GM18508 (cell line): ENCODE data around the gene CCDC107.

Source experiments
- ATAC-seq: cut with Tn5 transposase; IDR thresholded peaks from one replicate; pipeline ENCODE4 v1.9.1; 2021; ENCODE audit warnings: moderate number of reproducible peaks; ENCODE audit not compliant: insufficient read depth, unreplicated experiment

Gene CCDC107

GRCh38 chr9:35658968-35659220 lies 802 bp downstream of the CCDC107 start:
- no peak for ATAC-seq

- no peak for ATAC-seq
These were observed 1.2 kb downstream of the CCDC107 start for GRCh38 chr9:35659340-35659739.

- ATAC-seq, result no peak
These were observed 2.9 kb downstream of the CCDC107 start for GRCh38 chr9:35660966-35661415.

GRCh38 chr9:35661756-35662350 lies 3.8 kb downstream of the CCDC107 start:
- no peak for ATAC-seq

- no peak for ATAC-seq
These were observed 4.3 kb downstream of the CCDC107 start for GRCh38 chr9:35662437-35662836.

- no peak for ATAC-seq
These were observed 6.7 kb downstream of the CCDC107 start, which contains the start of gene ARHGEF39 for GRCh38 chr9:35664531-35665470. Gene ARHGEF39 (minus strand): TSS chr9:35665195. CDS start chr9:35665169, 26 bp downstream.

- ATAC-seq, result no peak
These were observed 7.4 kb downstream of the CCDC107 start for GRCh38 chr9:35665471-35665818.

- no peak for ATAC-seq
These were observed 8.0 kb downstream of the CCDC107 start for GRCh38 chr9:35666045-35666444.

GRCh38 chr9:35666549-35666948 lies 8.5 kb downstream of the CCDC107 start:
- ATAC-seq, result no peak

GRCh38 chr9:35667939-35668338 lies 9.8 kb downstream of the CCDC107 start:
- no peak for ATAC-seq

GRCh38 chr9:35669331-35670145 lies 11.4 kb downstream of the CCDC107 start:
- no peak for ATAC-seq

- no peak for ATAC-seq
These were observed 15.3 kb downstream of the CCDC107 start, which contains the start of gene CA9 for GRCh38 chr9:35673132-35674024. Gene CA9 (plus strand): TSS chr9:35673928. CDS start chr9:35673960, 32 bp downstream.

- ATAC-seq, result no peak
These were observed 15.9 kb downstream of the CCDC107 start for GRCh38 chr9:35674025-35674361.

GRCh38 chr9:35675204-35675603 lies 17.1 kb downstream of the CCDC107 start:
- no peak for ATAC-seq

- no peak for ATAC-seq
These were observed 17.8 kb downstream of the CCDC107 start for GRCh38 chr9:35675732-35676392.

GRCh38 chr9:35679091-35679490 lies 21.0 kb downstream of the CCDC107 start:
- ATAC-seq, result no peak

- ATAC-seq, result no peak
These were observed 21.8 kb downstream of the CCDC107 start for GRCh38 chr9:35679766-35680330.

GRCh38 chr9:35680331-35681105 lies 22.4 kb downstream of the CCDC107 start:
- ATAC-seq, result no peak
